ENCODE measurements around the gene ASCL2. TPM values are rescaled to one million over a fixed set of nuclear protein-coding genes. Genes with fewer than 3 reads are reported as not detected.

The ASCL2 gene
- total RNA-seq, 4 donors from 2014 or later = 11.4 to 18.0 (median 15.9) TPM

- DNase-seq (ENCODE audit: low spot score in 2 of 2) = no peak
- H3K27me3 ChIP-seq = peaks cover 47% of the 10 kb centered on the region
- no peaks in the 10 kb centered on the region for H3K36me3 ChIP-seq
- H3K4me1 ChIP-seq = peaks cover 48% of the 10 kb centered on the region
- no peaks in the 10 kb centered on the region for H3K9me3 ChIP-seq
- WGBS = 90% methylated on average over 2 of the region's 12 CpGs
- TF ChIP-seq POLR2A (IDR thresholded peaks at IDR 0.05) (no peak), EP300 (IDR thresholded peaks at IDR 0.05) (no peak), POLR2AphosphoS5 (IDR thresholded peaks at IDR 0.05) (no peak)
- TF ChIP-seq, protein P1, sequence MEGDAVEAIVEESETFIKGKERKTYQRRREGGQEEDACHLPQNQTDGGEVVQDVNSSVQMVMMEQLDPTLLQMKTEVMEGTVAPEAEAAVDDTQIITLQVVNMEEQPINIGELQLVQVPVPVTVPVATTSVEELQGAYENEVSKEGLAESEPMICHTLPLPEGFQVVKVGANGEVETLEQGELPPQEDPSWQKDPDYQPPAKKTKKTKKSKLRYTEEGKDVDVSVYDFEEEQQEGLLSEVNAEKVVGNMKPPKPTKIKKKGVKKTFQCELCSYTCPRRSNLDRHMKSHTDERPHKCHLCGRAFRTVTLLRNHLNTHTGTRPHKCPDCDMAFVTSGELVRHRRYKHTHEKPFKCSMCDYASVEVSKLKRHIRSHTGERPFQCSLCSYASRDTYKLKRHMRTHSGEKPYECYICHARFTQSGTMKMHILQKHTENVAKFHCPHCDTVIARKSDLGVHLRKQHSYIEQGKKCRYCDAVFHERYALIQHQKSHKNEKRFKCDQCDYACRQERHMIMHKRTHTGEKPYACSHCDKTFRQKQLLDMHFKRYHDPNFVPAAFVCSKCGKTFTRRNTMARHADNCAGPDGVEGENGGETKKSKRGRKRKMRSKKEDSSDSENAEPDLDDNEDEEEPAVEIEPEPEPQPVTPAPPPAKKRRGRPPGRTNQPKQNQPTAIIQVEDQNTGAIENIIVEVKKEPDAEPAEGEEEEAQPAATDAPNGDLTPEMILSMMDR (IDR thresholded peaks at IDR 0.05) = no peak
- no peak overlapping the region for H3K27ac ChIP-seq
- no peak overlapping the region for H3K4me3 ChIP-seq
These were observed 3.0 kb downstream of the ASCL2 start for GRCh38 chr11:2267306-2267850.

DNA sequence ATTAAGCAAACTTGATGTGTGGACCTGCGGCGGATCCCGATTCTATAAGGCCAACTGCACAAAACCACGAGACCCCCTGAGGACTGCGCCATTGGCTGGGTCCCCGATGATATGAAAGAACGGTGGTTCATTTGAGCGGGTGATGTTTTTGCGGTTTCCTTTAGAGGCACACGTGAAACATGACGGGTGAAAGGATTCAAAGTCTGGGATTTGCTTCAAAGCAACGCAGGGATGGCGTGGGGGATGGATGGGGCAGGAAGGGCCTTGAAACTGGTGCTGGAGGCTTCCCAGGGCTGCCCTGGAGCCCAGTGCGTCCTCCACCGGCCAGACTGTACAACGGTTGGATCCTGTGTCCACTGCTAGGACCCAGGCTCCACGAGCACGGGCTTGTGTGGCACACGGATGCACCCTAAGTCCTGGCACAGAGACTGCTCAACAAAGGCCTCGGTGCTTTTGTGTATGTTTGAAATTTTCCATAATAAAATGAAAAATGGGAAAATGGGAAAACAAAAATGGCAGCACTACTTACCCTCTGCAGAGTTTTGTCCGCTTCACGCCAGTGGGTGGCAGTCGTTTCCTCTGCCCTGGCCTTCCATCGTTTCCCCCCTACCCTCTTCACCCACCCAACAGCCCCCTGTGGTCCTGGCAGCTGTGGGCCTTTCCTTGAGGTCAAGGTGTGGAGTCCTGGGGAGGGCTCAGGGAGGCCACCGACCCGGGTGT, 3.6 kb downstream of the ASCL2 start:
- Histone ChIP-seq H3K27me3 (peaks cover 40% of the 10 kb centered on the region), H3K36me3 (no peaks in the 10 kb centered on the region)

DNA sequence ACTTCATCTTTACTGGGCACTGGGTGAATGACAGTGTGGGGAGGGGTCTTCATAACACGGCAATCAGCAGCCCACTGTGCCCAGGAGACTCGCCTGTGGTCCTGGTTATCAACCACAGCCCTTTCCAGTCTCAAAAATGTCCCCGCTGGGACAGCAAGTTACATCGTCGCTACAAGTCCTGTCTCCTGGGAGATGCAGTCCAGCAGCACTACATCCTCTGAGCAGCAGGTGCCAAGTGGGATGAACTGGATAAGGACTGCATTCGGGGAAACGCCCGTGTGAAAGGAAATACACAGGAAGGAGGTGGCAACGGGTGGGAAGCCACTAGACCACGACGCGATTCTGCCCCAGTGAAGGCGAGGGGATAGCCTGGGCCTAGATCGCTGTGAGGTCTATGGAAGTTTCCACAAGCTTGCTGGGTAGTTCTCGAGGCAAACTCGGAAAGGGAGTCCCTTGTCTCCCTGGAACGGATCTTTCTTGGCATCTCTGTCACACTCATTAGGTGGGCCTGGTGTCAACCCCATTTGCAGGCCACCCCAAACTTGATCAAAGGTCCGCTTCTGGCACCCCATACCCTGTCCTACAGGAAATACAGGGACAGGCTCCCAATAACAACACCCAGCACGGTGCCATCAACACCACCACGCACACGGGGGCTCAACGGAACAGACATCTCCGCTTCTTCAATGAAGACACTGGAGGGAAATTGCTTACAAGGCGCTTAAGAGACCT, 4.4 kb downstream of the ASCL2 start:
- TF ChIP-seq POLR2AphosphoS5 (IDR thresholded peaks at IDR 0.05) (no peak), EP300 (IDR thresholded peaks at IDR 0.05) (no peak), POLR2A (IDR thresholded peaks at IDR 0.05) (no peak)
- TF ChIP-seq, protein P1 (IDR thresholded peaks at IDR 0.05) = no peak
- H3K27ac ChIP-seq = no peak overlapping the region
- no peaks in the 10 kb centered on the region for H3K36me3 ChIP-seq
- H3K4me3 ChIP-seq = no peak overlapping the region
- peaks cover 49% of the 10 kb centered on the region for H3K4me1 ChIP-seq
- DNase-seq (ENCODE audit: low spot score in 2 of 2) = no peak
- whole genome bisulfite sequencing = 64% methylated on average over 24 of the region's 24 CpGs
- no peaks in the 10 kb centered on the region for H3K9me3 ChIP-seq
- peaks cover 33% of the 10 kb centered on the region for H3K27me3 ChIP-seq

More for the DNA sequence above, 3.6 kb downstream of the ASCL2 start:
- Histone ChIP-seq H3K4me1 (peaks cover 48% of the 10 kb centered on the region), H3K4me3 (no peak overlapping the region), H3K27ac (no peak overlapping the region), H3K9me3 (no peaks in the 10 kb centered on the region)
- TF ChIP-seq, protein P1 (IDR thresholded peaks at IDR 0.05) = no peak
- TF ChIP-seq POLR2A (IDR thresholded peaks at IDR 0.05) (no peak), EP300 (IDR thresholded peaks at IDR 0.05) (no peak), POLR2AphosphoS5 (IDR thresholded peaks at IDR 0.05) (no peak)
- DNase-seq (ENCODE audit: low spot score in 2 of 2) = no peak
- 94% methylated on average over 20 of the region's 26 CpGs for WGBS

DNA sequence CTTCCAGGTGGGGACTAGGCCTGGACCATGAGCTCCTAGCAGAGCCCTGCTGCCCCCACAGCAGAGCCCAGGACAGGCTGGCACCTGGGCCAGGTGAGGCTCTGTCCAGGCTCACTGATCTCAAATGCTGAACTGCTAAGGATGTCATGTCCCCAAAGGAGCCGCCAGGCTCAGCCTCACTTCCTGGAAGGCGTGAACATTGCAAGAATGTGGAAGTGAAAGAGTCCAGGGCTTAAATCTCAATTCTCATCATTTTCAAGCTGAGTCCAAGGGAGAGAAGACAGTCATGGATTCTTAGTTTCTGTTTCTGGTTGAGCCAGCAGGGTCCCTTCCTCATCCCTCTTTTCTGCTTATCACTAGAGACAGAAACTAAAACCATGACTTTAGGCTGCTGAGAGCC, 5.0 kb downstream of the ASCL2 start:
- peaks cover 47% of the 10 kb centered on the region for H3K4me1 ChIP-seq
- no peak for TF ChIP-seq POLR2A (IDR thresholded peaks at IDR 0.05)
- no peak for TF ChIP-seq POLR2AphosphoS5 (IDR thresholded peaks at IDR 0.05)
- TF ChIP-seq, protein P1 (IDR thresholded peaks at IDR 0.05) = no peak
- TF ChIP-seq EP300 (IDR thresholded peaks at IDR 0.05) = no peak
- H3K36me3 ChIP-seq = no peaks in the 10 kb centered on the region
- DNase-seq (ENCODE audit: low spot score in 2 of 2) = no peak
- no peak overlapping the region for H3K4me3 ChIP-seq
- H3K9me3 ChIP-seq = no peaks in the 10 kb centered on the region
- WGBS = 35% methylated on average over 2 of the region's 2 CpGs
- H3K27ac ChIP-seq = no peak overlapping the region
- H3K27me3 ChIP-seq = peaks cover 30% of the 10 kb centered on the region
